GM12874 (cell line): ENCODE data around the gene TCFL5.

Source experiments
- TF ChIP-seq, protein P1 (sequence below): IDR thresholded peaks from 2 replicates; pipeline ENCODE4 v1.5.1; 2011; ENCODE audit warnings: low read depth, mild to moderate bottlenecking, control low read depth, low read length, moderate library complexity; ENCODE audit not compliant: insufficient read depth

The TCFL5 gene

DNA sequence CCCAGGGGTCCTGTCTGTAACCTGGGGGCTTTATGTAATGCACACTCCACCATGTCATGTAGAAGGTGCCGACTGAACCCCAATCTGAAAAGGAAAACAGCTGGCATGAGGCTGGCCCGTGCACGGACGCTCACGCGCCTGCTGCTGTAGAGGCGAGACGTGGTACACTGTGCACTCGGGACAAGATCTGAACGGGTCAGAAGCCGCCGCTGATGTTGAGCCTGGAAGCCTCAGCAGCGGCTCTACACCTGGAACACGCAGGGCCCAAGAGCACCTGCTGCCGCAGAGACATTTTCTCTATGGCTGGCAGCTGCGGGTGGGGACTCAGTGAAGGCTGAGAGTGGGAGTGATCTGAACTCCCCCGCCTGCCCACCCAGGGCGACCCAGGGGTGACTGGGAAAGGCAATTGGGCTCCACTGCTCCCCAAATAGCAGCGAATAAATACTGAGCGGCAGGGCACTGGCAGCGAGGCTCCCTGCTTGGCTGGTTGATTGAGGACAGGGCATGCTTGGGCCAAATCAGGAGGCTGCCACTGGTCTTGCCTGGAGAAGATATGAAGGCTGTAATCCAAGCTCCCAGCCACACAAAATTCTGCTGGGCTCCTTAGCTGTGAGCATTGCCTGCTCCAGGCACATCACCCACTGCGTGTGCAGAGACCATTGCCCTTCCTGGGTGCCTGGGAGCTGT lies 59.5 kb downstream of the TCFL5 start:
- TF ChIP-seq, protein P1, sequence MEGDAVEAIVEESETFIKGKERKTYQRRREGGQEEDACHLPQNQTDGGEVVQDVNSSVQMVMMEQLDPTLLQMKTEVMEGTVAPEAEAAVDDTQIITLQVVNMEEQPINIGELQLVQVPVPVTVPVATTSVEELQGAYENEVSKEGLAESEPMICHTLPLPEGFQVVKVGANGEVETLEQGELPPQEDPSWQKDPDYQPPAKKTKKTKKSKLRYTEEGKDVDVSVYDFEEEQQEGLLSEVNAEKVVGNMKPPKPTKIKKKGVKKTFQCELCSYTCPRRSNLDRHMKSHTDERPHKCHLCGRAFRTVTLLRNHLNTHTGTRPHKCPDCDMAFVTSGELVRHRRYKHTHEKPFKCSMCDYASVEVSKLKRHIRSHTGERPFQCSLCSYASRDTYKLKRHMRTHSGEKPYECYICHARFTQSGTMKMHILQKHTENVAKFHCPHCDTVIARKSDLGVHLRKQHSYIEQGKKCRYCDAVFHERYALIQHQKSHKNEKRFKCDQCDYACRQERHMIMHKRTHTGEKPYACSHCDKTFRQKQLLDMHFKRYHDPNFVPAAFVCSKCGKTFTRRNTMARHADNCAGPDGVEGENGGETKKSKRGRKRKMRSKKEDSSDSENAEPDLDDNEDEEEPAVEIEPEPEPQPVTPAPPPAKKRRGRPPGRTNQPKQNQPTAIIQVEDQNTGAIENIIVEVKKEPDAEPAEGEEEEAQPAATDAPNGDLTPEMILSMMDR = no peak

DNA sequence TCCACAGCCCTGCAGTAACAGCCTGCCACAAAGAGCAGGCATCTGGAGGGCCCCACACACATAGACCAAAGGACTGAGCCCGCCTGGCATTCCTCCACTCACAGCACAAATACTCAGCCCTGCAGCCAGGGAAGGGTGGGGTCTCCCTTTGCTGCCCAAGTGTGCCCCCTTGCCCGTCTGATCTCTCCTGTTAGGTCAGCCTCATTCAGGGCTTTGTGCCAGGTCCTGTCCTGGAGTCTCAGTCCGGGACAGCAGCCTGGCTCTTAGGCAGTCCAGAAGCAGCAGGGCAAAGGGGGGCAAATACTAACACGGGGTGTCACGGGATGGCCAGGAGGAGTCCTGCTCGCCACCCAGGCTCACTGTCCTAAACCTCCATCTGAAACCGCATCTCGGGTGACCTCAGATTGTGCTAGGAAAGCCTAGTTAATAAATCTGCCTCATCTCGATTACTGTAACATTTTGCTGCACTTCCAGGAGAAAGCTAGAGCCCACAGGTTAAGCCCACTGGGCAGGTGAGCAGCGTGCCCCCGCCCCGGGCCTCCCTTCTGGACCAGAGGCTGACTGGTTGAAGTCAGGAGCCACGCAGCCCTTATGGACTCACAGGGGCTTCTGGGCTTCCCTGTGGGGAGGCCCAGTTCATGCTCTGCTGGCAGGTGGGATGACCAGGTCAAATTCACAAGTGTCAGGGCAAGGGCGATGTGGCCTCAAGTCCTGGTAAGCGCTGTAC lies 60.2 kb downstream of the TCFL5 start:
- TF ChIP-seq, protein P1 = no peak

DNA sequence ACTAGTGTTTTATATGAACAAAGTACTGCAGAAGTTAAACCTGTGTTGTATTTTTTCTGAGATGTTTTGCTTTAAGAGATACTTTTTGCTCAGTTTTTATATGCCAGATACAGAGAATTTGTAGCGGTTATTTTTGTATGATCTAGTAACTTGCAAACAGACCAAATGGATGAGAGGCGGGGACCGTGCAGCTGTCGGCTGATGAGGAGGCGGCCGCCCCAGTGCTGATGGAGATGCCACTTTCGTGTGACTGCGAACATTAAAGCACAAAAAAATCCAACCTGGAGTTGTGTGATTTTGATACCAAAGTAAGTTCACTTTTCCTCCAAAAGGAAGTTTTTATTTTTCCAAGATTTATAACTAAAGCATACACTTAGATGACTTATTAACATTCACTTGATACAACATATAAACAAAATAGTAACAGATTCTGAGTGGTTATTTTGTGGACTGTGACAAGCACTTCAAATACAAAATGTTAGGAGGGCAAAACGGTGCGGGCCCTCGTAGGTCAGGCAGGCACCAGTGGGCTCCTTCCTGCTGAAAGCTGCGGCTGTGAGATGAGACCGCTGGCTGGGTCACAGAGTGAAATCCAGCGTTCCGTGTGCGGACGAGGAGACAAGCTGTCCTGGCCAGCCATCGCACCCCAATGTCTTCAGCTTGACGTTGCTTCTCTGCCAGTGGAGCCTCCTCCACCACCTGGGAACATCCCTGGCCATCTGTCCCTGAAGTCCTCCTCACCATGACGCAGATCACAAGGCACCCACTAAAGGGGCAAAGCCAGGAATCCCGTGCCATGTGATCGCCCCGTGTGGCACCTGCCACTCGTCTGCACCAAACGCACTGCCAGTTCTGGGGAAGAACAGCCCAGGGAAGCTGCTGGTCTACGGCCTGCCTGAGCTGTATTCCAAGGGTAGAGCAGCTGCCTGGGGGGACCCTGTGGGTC lies 61.0 kb downstream of the TCFL5 start:
- TF ChIP-seq, protein P1 = no peak

DNA sequence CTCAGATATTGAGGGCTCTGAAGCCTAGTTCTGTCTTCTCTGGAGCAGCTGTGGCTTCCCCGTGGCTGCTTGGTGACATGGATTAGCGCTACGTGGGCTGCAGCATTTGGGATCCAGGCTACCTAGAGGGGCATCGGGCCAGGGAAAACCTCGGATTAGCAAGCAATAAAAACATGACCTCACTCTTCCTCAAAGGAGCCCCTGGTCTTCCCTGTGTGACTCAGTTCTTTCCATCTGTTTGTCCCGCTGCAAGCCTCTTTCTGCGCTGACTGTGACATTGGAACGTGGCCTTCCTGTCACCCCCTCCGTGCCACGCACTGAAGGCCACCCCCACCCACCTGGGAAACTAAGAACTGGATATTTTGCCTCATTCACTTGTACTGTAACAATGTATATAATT lies 61.7 kb downstream of the TCFL5 start:
- TF ChIP-seq, protein P1 = no peak

DNA sequence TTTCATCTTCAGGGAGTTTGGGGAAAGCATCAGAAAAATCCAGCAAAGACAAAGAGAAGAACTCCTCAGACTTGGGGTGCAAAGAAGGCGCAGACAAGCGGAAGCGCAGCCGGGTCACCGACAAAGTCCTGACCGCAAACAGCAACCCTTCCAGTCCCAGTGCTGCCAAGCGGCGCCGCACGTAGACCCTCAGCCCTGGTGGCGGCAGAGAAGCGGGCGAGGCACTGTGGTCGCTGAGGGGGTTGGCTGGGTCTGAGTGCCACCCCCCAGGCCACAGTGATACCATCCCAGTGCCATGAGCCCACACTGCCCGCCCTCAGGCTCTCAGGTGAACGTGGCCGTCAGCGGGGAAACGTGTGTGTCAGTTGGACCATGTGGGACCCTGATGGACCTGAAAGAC lies 62.2 kb downstream of the TCFL5 start:
- TF ChIP-seq, protein P1 = no peak

DNA sequence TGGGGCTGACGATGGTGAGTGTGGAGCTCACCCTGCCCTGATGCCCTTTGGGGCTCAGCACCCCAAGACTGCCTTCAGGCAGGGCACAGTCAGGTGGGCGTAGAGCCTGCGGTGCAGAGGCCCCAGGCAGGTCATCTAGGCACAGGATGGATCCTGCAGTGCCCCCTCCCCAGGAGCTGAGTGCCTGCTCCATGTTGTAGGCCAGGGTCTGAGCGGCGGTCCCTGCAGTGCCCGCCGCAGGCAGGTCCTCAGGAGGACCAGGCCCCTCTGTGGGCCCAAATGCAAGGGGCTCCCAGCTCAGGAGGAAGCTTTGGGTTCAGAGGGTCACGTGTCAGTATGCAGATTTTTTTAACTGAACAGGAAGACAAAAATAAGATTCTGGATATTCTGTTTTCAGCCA lies 62.6 kb downstream of the TCFL5 start:
- TF ChIP-seq, protein P1 = no peak
